HEK293 (cell line): ENCODE data around the gene HLA-DMB.
A peak's percentile ranks its signal among the peaks of the same experiment; 100 is the strongest.

ENCODE experiments used
- CTCF ChIA-PET: fragments of 350-600 bp; formaldehyde crosslinking; extraction: SDS; loops from one replicate; lab custom pipeline; 2021; ENCODE audit warnings: antibody characterized with exemption; lab: Yijun Ruan, JAX
- POLR2A ChIA-PET: fragments of 300-600 bp; formaldehyde crosslinking; extraction: SDS; loops from one replicate; lab custom pipeline; 2020; ENCODE audit warnings: antibody characterized with exemption, inconsistent platforms; lab: Yijun Ruan, JAX
- H3K27ac ChIP-seq: fragments of 200-500 bp; sonication (Bioruptor generic); 2 replicates; pipeline ENCODE4 v1.5.1; 2014; ENCODE audit warnings: low read depth, low read length, control low read depth, inconsistent platforms; ENCODE audit errors: extremely low read depth
- H3K36me3 ChIP-seq, 2 experiments: fragments of 200-500 bp in 1 of 2; sonication (Bioruptor generic) in 1 of 2; 1 replicate in 1 of 2; 2 replicates in 1 of 2; pipeline ENCODE4 v1.5.1; 2014 to 2017; ENCODE audit warnings: inconsistent platforms in 2 of 2, low read length in 2 of 2; ENCODE audit not compliant: control insufficient read depth in 2 of 2, insufficient read depth in 1 of 2
- H3K4me1 ChIP-seq: fragments of 200-500 bp; sonication (Bioruptor generic); 2 replicates; pipeline ENCODE4 v1.5.1; 2014; ENCODE audit warnings: mild to moderate bottlenecking, low read length, inconsistent platforms; ENCODE audit not compliant: control insufficient read depth, insufficient read depth
- H3K4me3 ChIP-seq: 2 replicates; pipeline ENCODE4 v1.5.1; 2011; ENCODE audit warnings: low read depth, mild to moderate bottlenecking, control low read depth, low read length, moderate library complexity
- H3K9me3 ChIP-seq: fragments of 200-500 bp; sonication (Bioruptor generic); 2 replicates; pipeline ENCODE4 v1.5.1; 2014; ENCODE audit warnings: low read depth, low read length, inconsistent platforms; ENCODE audit not compliant: control insufficient read depth, insufficient read depth
- GLIS2 ChIP-seq: fragments of 450-650 bp; formaldehyde crosslinking; IDR thresholded peaks from 2 replicates; pipeline ENCODE4 v1.5.1; 2016; ENCODE audit warnings: missing biosample characterization, missing genetic modification characterization
- IKZF3 ChIP-seq: fragments of 450-650 bp; IDR thresholded peaks from 2 replicates; pipeline ENCODE4 v1.5.0; 2018; ENCODE audit warnings: missing biosample characterization, mild to moderate bottlenecking, missing genetic modification characterization, moderate library complexity
- MEIS1 ChIP-seq: sonication (generic); formaldehyde crosslinking; IDR thresholded peaks from 2 replicates; pipeline ENCODE4 v1.8.1; 2022; ENCODE audit warnings: missing genetic modification reagents, mild to moderate bottlenecking, borderline replicate concordance
- SP7 ChIP-seq: fragments of 450-650 bp; formaldehyde crosslinking; IDR thresholded peaks from 2 replicates; pipeline ENCODE4 v1.5.1; 2016; ENCODE audit warnings: missing biosample characterization, missing genetic modification characterization
- WT1 ChIP-seq: fragments of 450-650 bp; formaldehyde crosslinking; IDR thresholded peaks from 2 replicates; pipeline ENCODE4 v1.5.1; 2016; ENCODE audit warnings: missing biosample characterization, missing genetic modification characterization
- ZFHX2 ChIP-seq: fragments of 450-650 bp; formaldehyde crosslinking; conservative IDR thresholded peaks from 2 replicates; pipeline ENCODE4 v1.5.1; 2016; ENCODE audit warnings: missing biosample characterization, missing genetic modification characterization
- ZFP37 ChIP-seq: fragments of 450-650 bp; formaldehyde crosslinking; IDR thresholded peaks from 2 replicates; pipeline ENCODE4 v1.5.1; 2016; ENCODE audit warnings: missing biosample characterization, missing genetic modification characterization
- ZNF112 ChIP-seq: fragments of 450-650 bp; formaldehyde crosslinking; IDR thresholded peaks from 2 replicates; pipeline ENCODE4 v1.5.0; 2017; ENCODE audit warnings: missing biosample characterization, missing genetic modification characterization
- ZNF155 ChIP-seq: fragments of 450-650 bp; formaldehyde crosslinking; IDR thresholded peaks from 2 replicates; pipeline ENCODE4 v1.5.1; 2016; ENCODE audit warnings: missing biosample characterization, missing genetic modification characterization
- ZNF174 ChIP-seq: fragments of 450-650 bp; formaldehyde crosslinking; IDR thresholded peaks from 2 replicates; pipeline ENCODE4 v1.5.0; 2017; ENCODE audit warnings: missing biosample characterization, mild to moderate bottlenecking, missing genetic modification characterization
- ZNF214 ChIP-seq: fragments of 450-650 bp; formaldehyde crosslinking; IDR thresholded peaks from 2 replicates; pipeline ENCODE4 v1.5.1; 2017; ENCODE audit warnings: missing biosample characterization, mild to moderate bottlenecking, missing genetic modification characterization, borderline replicate concordance
- ZNF223 ChIP-seq: fragments of 450-650 bp; formaldehyde crosslinking; IDR thresholded peaks from 2 replicates; pipeline ENCODE4 v1.5.1; 2016; ENCODE audit warnings: missing biosample characterization, missing genetic modification characterization
- ZNF239 ChIP-seq: fragments of 450-650 bp; formaldehyde crosslinking; IDR thresholded peaks from 2 replicates; pipeline ENCODE4 v1.5.1; 2016; ENCODE audit warnings: missing biosample characterization, missing genetic modification characterization
- ZNF335 ChIP-seq: fragments of 450-650 bp; formaldehyde crosslinking; conservative IDR thresholded peaks from 2 replicates; pipeline ENCODE4 v1.5.1; 2016; ENCODE audit warnings: missing biosample characterization, missing genetic modification characterization
- ZNF341 ChIP-seq: fragments of 450-650 bp; formaldehyde crosslinking; IDR thresholded peaks from 2 replicates; pipeline ENCODE4; 2016; ENCODE audit warnings: low read depth, missing biosample characterization, missing genetic modification characterization
- ZNF366 ChIP-seq: fragments of 450-650 bp; formaldehyde crosslinking; conservative IDR thresholded peaks from 2 replicates; pipeline ENCODE4 v1.5.1; 2016; ENCODE audit warnings: missing biosample characterization, missing genetic modification characterization
- ZNF394 ChIP-seq: fragments of 450-650 bp; formaldehyde crosslinking; IDR thresholded peaks from 2 replicates; pipeline ENCODE4 v1.5.1; 2016; ENCODE audit warnings: missing biosample characterization, missing genetic modification characterization, mild to moderate bottlenecking, moderate library complexity, borderline replicate concordance
- ZNF558 ChIP-seq: fragments of 450-650 bp; formaldehyde crosslinking; IDR thresholded peaks from 2 replicates; pipeline ENCODE4 v1.5.1; 2016; ENCODE audit warnings: missing biosample characterization, missing genetic modification characterization
- ZNF785 ChIP-seq: fragments of 450-650 bp; formaldehyde crosslinking; IDR thresholded peaks from 2 replicates; pipeline ENCODE4 v1.5.1; 2016; ENCODE audit warnings: missing biosample characterization, missing genetic modification characterization
- ZNF837 ChIP-seq: fragments of 450-650 bp; formaldehyde crosslinking; IDR thresholded peaks from 2 replicates; pipeline ENCODE4 v1.5.1; 2016; ENCODE audit warnings: missing biosample characterization, missing genetic modification characterization
- TF ChIP-seq, protein P1 (sequence below): fragments of 450-650 bp; formaldehyde crosslinking; IDR thresholded peaks from 2 replicates; pipeline ENCODE4 v1.5.1; 2016; ENCODE audit warnings: missing biosample characterization, missing genetic modification characterization
- TF ChIP-seq, protein P2 (sequence below): IDR thresholded peaks from 2 replicates; pipeline ENCODE4 v1.6.1; 2011; ENCODE audit warnings: mild to moderate bottlenecking, low read depth, low read length, borderline replicate concordance
- TF ChIP-seq, protein P3 (sequence below): fragments of 450-650 bp; IDR thresholded peaks from 2 replicates; pipeline ENCODE4 v1.5.1; 2018; ENCODE audit warnings: missing biosample characterization, missing genetic modification characterization
- TF ChIP-seq, protein P4 (sequence below): fragments of 450-650 bp; formaldehyde crosslinking; IDR thresholded peaks from 2 replicates; pipeline ENCODE4 v1.5.1; 2016; ENCODE audit warnings: missing biosample characterization, missing genetic modification characterization
- TF ChIP-seq, protein P5 (sequence below): fragments of 450-650 bp; formaldehyde crosslinking; conservative IDR thresholded peaks from 2 replicates; pipeline ENCODE4 v1.5.1; 2016; ENCODE audit warnings: low read depth, missing biosample characterization, missing genetic modification characterization

Gene HLA-DMB

DNA sequence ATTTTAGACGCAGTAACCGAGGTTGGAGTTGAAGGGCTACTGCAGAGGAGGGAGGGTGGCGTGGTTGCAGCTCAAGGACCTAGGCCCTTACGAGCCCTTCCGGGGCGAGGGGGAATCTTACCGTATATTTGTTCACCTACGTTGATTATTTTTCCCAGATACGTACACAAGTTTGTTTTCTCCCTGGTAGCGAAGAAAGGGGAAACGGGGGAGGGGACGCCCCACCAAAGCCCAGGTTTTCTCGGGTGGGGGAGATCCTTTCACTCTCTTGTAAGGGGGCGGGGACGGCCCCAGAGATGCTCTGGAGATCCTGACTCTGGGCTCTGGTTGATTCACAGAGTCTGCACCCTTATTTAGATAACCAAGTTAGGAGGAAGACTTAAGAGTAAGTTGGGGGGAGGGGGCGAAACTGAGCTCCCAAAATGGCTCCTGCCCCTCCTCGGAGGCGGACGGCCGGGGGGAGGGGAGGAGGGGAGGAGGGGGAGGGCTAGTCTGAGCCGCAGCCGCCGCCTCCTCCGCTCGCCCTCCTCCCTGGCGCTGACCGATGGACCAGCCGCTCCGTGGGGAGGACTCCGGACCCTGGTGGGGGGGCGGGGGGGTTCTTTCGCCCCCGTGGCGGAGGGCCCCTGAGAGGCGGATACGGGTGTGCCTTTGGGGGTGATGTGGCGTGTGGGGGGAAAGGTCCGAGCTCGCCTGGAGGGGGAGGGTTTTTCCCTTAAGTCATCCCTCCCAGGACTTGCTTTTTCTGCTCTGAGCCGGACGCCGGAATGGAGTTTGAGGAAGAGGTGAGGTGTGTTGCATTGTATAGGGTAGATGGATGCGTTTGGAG, 29.8 kb upstream of the HLA-DMB start (continued):
- TF ChIP-seq, protein P1, sequence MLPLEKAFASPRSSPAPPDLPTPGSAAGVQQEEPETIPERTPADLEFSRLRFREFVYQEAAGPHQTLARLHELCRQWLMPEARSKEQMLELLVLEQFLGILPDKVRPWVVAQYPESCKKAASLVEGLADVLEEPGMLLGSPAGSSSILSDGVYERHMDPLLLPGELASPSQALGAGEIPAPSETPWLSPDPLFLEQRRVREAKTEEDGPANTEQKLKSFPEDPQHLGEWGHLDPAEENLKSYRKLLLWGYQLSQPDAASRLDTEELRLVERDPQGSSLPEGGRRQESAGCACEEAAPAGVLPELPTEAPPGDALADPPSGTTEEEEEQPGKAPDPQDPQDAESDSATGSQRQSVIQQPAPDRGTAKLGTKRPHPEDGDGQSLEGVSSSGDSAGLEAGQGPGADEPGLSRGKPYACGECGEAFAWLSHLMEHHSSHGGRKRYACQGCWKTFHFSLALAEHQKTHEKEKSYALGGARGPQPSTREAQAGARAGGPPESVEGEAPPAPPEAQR (tag by site-specific recombination) = no peak
- no peak for TF ChIP-seq ZNF155 (tag by site-specific recombination)
- TF ChIP-seq ZNF214 (tag by site-specific recombination) = no peak

DNA sequence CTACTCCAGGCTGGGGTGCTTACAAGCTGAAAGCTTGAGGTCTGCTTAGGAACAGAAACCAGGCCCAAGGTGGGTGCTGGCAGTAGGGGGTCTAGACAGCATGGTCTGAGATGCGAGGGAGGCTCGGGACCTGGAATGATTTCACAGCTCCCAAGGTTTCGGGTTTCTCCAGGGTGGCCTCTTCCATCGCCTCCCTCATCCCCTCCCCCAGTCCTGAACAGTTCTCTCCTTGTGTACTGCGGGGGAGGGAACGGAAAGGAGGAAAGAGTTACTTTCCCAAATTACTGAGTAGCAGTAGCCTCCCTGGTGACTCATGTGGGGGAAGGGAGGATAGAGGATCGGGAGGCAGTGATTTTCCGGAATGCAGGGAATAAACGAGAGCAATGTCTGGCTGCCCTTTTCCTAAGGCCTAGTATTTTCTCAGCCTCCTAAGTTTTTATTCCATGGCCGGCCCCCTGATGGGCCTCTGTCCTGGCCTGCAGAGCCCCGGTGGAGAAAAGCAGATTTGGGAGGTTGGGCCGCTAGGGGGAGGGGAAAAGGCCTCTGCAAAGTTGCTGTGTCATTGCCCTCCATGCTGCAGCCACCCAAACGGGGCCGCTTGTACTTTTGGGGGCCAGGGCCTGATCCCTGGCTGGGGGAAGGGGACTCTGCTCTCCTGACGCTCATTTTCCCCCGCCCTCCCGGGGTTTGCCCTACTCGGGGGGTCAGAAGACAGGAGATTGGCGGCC, 29.0 kb upstream of the HLA-DMB start:
- Histone ChIP-seq H3K4me1 (peaks cover 11% of the 10 kb centered on the region), H3K9me3 (no peaks in the 10 kb centered on the region), H3K36me3 (peaks cover 13 to 40% of the 10 kb centered on the region in 2 experiments), H3K4me3 (peak overlapping the region; percentile 85), H3K27ac (peak overlapping the region; percentile 99)
- CTCF ChIA-PET = interaction anchor here (0.5 to 18.0 kb wide), 6 partner anchors 15 to 845 kb away, joined by 3 to 344 read pairs (median 43); partner anchors contain the start of genes HLA-DMA and TAP2
- POLR2A ChIA-PET = interaction anchor here (0.5 to 11.3 kb wide), 24 partner anchors 8 to 1428 kb away, joined by 3 to 405 read pairs (median 6); partner anchors contain the start of genes DDX39B, HLA-DMA, HLA-DMB and HSD17B8
- TF ChIP-seq ZNF341 (tag by site-specific recombination) (no peak; the same call in 1 of the 2 replicates), ZNF223 (tag by site-specific recombination) (no peak), ZNF558 (peak; percentile 8; the same call in 1 of the 2 replicates), IKZF3 (tag by site-specific recombination) (peak; percentile 99), ZNF335 (peak; percentile 76; the same call in 1 of the 2 replicates), SP7 (tag by site-specific recombination) (peak; percentile 99), WT1 (peak; percentile 100), ZNF174 (tag by site-specific recombination) (no peak), ZNF239 (tag by site-specific recombination) (no peak; the same call in 1 of the 2 replicates), MEIS1 (CRISPR knock-in tag) (no peak), ZNF394 (peak; percentile 66; the same call in 1 of the 2 replicates), ZNF837 (tag by site-specific recombination) (no peak), ZNF366 (peak; percentile 83), ZFP37 (tag by site-specific recombination) (0 out of 2 replicates have a peak, but pooled peaks have one; percentile 43), ZNF785 (tag by site-specific recombination) (no peak), ZNF112 (tag by site-specific recombination) (no peak), GLIS2 (tag by site-specific recombination) (peak; percentile 82), ZFHX2 (tag by site-specific recombination) (peak; percentile 92)
- TF ChIP-seq, protein P2, sequence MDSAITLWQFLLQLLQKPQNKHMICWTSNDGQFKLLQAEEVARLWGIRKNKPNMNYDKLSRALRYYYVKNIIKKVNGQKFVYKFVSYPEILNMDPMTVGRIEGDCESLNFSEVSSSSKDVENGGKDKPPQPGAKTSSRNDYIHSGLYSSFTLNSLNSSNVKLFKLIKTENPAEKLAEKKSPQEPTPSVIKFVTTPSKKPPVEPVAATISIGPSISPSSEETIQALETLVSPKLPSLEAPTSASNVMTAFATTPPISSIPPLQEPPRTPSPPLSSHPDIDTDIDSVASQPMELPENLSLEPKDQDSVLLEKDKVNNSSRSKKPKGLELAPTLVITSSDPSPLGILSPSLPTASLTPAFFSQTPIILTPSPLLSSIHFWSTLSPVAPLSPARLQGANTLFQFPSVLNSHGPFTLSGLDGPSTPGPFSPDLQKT = no peak
- TF ChIP-seq, protein P3, sequence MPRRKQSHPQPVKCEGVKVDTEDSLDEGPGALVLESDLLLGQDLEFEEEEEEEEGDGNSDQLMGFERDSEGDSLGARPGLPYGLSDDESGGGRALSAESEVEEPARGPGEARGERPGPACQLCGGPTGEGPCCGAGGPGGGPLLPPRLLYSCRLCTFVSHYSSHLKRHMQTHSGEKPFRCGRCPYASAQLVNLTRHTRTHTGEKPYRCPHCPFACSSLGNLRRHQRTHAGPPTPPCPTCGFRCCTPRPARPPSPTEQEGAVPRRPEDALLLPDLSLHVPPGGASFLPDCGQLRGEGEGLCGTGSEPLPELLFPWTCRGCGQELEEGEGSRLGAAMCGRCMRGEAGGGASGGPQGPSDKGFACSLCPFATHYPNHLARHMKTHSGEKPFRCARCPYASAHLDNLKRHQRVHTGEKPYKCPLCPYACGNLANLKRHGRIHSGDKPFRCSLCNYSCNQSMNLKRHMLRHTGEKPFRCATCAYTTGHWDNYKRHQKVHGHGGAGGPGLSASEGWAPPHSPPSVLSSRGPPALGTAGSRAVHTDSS = 0 out of 2 replicates have a peak, but pooled peaks have one; percentile 2
- TF ChIP-seq, protein P4, sequence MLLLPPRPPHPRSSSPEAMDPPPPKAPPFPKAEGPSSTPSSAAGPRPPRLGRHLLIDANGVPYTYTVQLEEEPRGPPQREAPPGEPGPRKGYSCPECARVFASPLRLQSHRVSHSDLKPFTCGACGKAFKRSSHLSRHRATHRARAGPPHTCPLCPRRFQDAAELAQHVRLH = no peak
- TF ChIP-seq, protein P5, sequence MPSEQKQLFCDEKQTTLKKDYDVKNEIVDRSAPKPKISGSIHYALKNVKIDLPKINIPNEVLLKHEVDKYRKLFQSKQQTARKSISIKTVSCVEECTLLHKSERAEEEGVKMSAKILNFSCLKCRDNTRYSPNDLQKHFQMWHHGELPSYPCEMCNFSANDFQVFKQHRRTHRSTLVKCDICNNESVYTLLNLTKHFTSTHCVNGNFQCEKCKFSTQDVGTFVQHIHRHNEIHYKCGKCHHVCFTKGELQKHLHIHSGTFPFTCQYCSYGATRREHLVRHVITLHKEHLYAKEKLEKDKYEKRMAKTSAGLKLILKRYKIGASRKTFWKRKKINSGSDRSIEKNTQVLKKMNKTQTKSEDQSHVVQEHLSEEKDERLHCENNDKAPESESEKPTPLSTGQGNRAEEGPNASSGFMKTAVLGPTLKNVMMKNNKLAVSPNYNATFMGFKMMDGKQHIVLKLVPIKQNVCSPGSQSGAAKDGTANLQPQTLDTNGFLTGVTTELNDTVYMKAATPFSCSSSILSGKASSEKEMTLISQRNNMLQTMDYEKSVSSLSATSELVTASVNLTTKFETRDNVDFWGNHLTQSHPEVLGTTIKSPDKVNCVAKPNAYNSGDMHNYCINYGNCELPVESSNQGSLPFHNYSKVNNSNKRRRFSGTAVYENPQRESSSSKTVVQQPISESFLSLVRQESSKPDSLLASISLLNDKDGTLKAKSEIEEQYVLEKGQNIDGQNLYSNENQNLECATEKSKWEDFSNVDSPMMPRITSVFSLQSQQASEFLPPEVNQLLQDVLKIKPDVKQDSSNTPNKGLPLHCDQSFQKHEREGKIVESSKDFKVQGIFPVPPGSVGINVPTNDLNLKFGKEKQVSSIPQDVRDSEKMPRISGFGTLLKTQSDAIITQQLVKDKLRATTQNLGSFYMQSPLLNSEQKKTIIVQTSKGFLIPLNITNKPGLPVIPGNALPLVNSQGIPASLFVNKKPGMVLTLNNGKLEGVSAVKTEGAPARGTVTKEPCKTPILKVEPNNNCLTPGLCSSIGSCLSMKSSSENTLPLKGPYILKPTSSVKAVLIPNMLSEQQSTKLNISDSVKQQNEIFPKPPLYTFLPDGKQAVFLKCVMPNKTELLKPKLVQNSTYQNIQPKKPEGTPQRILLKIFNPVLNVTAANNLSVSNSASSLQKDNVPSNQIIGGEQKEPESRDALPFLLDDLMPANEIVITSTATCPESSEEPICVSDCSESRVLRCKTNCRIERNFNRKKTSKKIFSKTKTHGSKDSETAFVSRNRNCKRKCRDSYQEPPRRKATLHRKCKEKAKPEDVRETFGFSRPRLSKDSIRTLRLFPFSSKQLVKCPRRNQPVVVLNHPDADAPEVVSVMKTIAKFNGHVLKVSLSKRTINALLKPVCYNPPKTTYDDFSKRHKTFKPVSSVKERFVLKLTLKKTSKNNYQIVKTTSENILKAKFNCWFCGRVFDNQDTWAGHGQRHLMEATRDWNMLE (tag by site-specific recombination) = no peak
